ENCODE results near the gene SESTD1. TPM values are rescaled to one million over a fixed set of nuclear protein-coding genes. Genes with fewer than 3 reads are reported as not detected.

The SESTD1 gene
- total and polyA plus RNA-seq, 2 experiments from 2014 or later: 12.6 to 21.6 TPM

GRCh38 chr2:179250095-179250494, 14.5 kb downstream of the SESTD1 start (continued):
- TF ChIP-seq REST (IDR thresholded peaks at IDR 0.05; ENCODE audit: unreplicated experiment) (no peak), EZH2phosphoT487 (IDR thresholded peaks at IDR 0.05; ENCODE audit: unreplicated experiment) (no peak), STAT1 (IDR thresholded peaks at IDR 0.05; ENCODE audit: unreplicated experiment) (no peak), ZNF114 (CRISPR knock-in tag; IDR thresholded peaks at IDR 0.05) (no peak), POLR2AphosphoS5 (IDR thresholded peaks at IDR 0.05; ENCODE audit: low read depth) (no peak)

GRCh38 chr2:179248024-179248348, 16.6 kb downstream of the SESTD1 start:
- no peak for TF ChIP-seq ZNF462 (CRISPR knock-in tag; IDR thresholded peaks at IDR 0.05)
- peaks cover 94% of the 10 kb centered on the region for H3K79me2 ChIP-seq (replicated peaks; ENCODE audit: insufficient read depth)
- Mint-ChIP-seq H3K4me1 (peaks cover 13% of the 10 kb centered on the region), H3K27ac (peak overlapping the region; percentile 51), H3K36me3 (ENCODE audit: low read depth) (peaks cover 12% of the 10 kb centered on the region; the same call in 2 of the 3 replicates), H3K9me3 (no peaks in the 10 kb centered on the region), H3K4me3 (no peak overlapping the region), H3K27me3 (ENCODE audit: insufficient read depth, low read depth, poor library complexity) (no peaks in the 10 kb centered on the region)
- no peaks in the 10 kb centered on the region for H3K27me3 ChIP-seq (ENCODE audit: insufficient read depth)
- no peaks in the 10 kb centered on the region for H3K9me2 ChIP-seq (ENCODE audit: insufficient read depth)
- no peaks in the 10 kb centered on the region for H3F3A ChIP-seq (replicated peaks; ENCODE audit: low read depth)
- no peaks in the 10 kb centered on the region for H4K20me1 ChIP-seq (replicated peaks; ENCODE audit: insufficient read depth)
- DNase-seq (ENCODE audit: low spot score) (no peak), ATAC-seq (no peak)
- H3K27ac ChIP-seq (ENCODE audit: low read depth): no peak overlapping the region
- no peaks in the 10 kb centered on the region for H3K36me3 ChIP-seq (ENCODE audit: insufficient read depth)
- H3K4me2 ChIP-seq: no peak overlapping the region
- H2AFZ ChIP-seq: no peak overlapping the region
- H3K4me1 ChIP-seq (ENCODE audit: insufficient read depth): peaks cover 8% of the 10 kb centered on the region; the same call in 1 of the 2 replicates
- no peak overlapping the region for H3K4me3 ChIP-seq
